H1 (cell line): ENCODE results near the gene ACCSL. TPM values are rescaled to one million over a fixed set of nuclear protein-coding genes. Genes with fewer than 3 reads are reported as not detected.

Experiments used
- CTCF ChIA-PET: fragments of 300-600 bp; sonication (Branson Sonifier 250); formaldehyde crosslinking; loops from one replicate; lab custom pipeline; 2021; ENCODE audit not compliant: partially characterized antibody; lab: Charles Lee
- POLR2A ChIA-PET: fragments of 300-600 bp; sonication (Branson Sonifier 250); formaldehyde crosslinking; loops from one replicate; lab custom pipeline; 2021; ENCODE audit warnings: inconsistent platforms; ENCODE audit not compliant: partially characterized antibody; lab: Charles Lee
- DNase-seq, 2 experiments: peaks; one replicate each; pipeline versions ENCODE4 v3.0.0 to v3.0.0-alpha.2; 2010 to 2022; ENCODE audit warnings: low spot score in 2 of 2, low read depth in 1 of 2, mixed read lengths in 1 of 2
- FAIRE-seq: peaks from 2 replicates; lab custom pipeline; 2011; peaks lifted over from hg19 to GRCh38; lab: Jason Lieb, UNC
- H2AFZ ChIP-seq: 2 replicates; pipeline ENCODE4 v1.8.1; 2012; ENCODE audit warnings: low read length, inconsistent platforms
- H2AK5ac ChIP-seq: 2 replicates; pipeline ENCODE4 v1.6.1; 2013; ENCODE audit warnings: low read depth, low read length
- H2BK120ac ChIP-seq: replicated peaks from 2 replicates; pipeline ENCODE3; 2013; ENCODE audit warnings: low read depth, low read length, inconsistent platforms
- H2BK12ac ChIP-seq: 2 replicates; pipeline ENCODE4 v1.6.1; 2013; ENCODE audit warnings: low read depth, low read length
- H2BK15ac ChIP-seq: 2 replicates; pipeline ENCODE4 v1.6.1; 2013; ENCODE audit warnings: low read length
- H2BK20ac ChIP-seq: 2 replicates; pipeline ENCODE4 v1.6.1; 2013; ENCODE audit warnings: low read length
- H2BK5ac ChIP-seq: 2 replicates; pipeline ENCODE4 v1.6.1; 2013; ENCODE audit warnings: low read depth, low read length
- H3K14ac ChIP-seq: 2 replicates; pipeline ENCODE4 v1.6.1; 2013; ENCODE audit warnings: inconsistent platforms; ENCODE audit not compliant: insufficient read length
- H3K18ac ChIP-seq: 2 replicates; pipeline ENCODE4 v1.6.1; 2013; ENCODE audit warnings: low read length; ENCODE audit errors: extremely low read depth
- H3K23ac ChIP-seq: 2 replicates; pipeline ENCODE4 v1.6.1; 2013; ENCODE audit warnings: inconsistent platforms; ENCODE audit not compliant: insufficient read length
- H3K23me2 ChIP-seq: 2 replicates; pipeline ENCODE4 v1.6.1; 2013; ENCODE audit warnings: low read depth, low read length
- H3K27ac ChIP-seq: 2 replicates; pipeline ENCODE4 v1.6.1; 2011; ENCODE audit warnings: low read depth, low read length, inconsistent platforms
- H3K27me3 ChIP-seq, 4 experiments: replicated peaks in 1 of 4; 1 replicate in 1 of 4; 2 replicates in 3 of 4; pipeline versions ENCODE4 v1.6.1 to v1.8.1; 2011 to 2013; ENCODE audit warnings: low read length in 3 of 4, mild to moderate bottlenecking in 3 of 4, inconsistent platforms in 2 of 4, mixed read lengths in 2 of 4, moderate library complexity in 1 of 4; ENCODE audit not compliant: control insufficient read depth in 3 of 4, insufficient read depth in 3 of 4; ENCODE audit errors: extremely low read depth in 1 of 4
- H3K36me3 ChIP-seq, 4 experiments: 2 replicates each; pipeline versions ENCODE4 v1.6.1 to v1.8.1; 2011 to 2013; ENCODE audit warnings: mild to moderate bottlenecking in 4 of 4, low read length in 3 of 4, moderate library complexity in 2 of 4, control low read depth in 1 of 4, inconsistent platforms in 1 of 4; ENCODE audit not compliant: insufficient read depth in 4 of 4, control insufficient read depth in 2 of 4
- H3K4ac ChIP-seq: replicated peaks from 2 replicates; pipeline ENCODE3; 2013; ENCODE audit warnings: low read length, low read depth, mixed read lengths, inconsistent platforms; ENCODE audit not compliant: insufficient read length
- H3K4me1 ChIP-seq, 4 experiments: replicated peaks in 1 of 4; 1 replicate in 1 of 4; 2 replicates in 3 of 4; pipeline versions ENCODE4 v1.6.1 to v1.8.1; 2011 to 2013; ENCODE audit warnings: low read length in 3 of 4, inconsistent platforms in 2 of 4, mixed read lengths in 1 of 4; ENCODE audit not compliant: insufficient read depth in 4 of 4, control insufficient read depth in 3 of 4
- H3K4me2 ChIP-seq, 2 experiments: 2 replicates each; pipeline versions ENCODE4 v1.6.1 to v1.8.1; 2011 to 2013; ENCODE audit warnings: low read depth in 2 of 2, low read length in 2 of 2, control low read depth in 1 of 2, inconsistent platforms in 1 of 2, mild to moderate bottlenecking in 1 of 2; ENCODE audit not compliant: insufficient read depth in 1 of 2
- H3K4me3 ChIP-seq, 4 experiments: fragments of 200-600, 300-600 bp in 1 of 4; sonication (generic), shearing (Covaris generic), sonication (Bioruptor Twin) in 1 of 4; 2 replicates each; pipeline versions ENCODE4 v1.5.1 to v1.8.1; 2011 to 2016; ENCODE audit warnings: low read length in 4 of 4, low read depth in 3 of 4, control low read depth in 2 of 4, inconsistent platforms in 2 of 4, mild to moderate bottlenecking in 2 of 4, mixed read lengths in 1 of 4, moderate library complexity in 1 of 4; ENCODE audit not compliant: insufficient read depth in 2 of 4; ENCODE audit errors: extremely low read depth in 1 of 4
- H3K56ac ChIP-seq: replicated peaks from 2 replicates; pipeline ENCODE3; 2013; ENCODE audit warnings: low read depth, mild to moderate bottlenecking, mixed read lengths, low read length, inconsistent platforms; ENCODE audit not compliant: insufficient read length
- H3K79me1 ChIP-seq: 2 replicates; pipeline ENCODE4 v1.6.1; 2013; ENCODE audit warnings: low read depth, low read length, control low read depth
- H3K79me2 ChIP-seq, 2 experiments: 2 replicates each; pipeline versions ENCODE4 v1.6.1 to v1.8.1; 2012 to 2013; ENCODE audit warnings: low read length in 2 of 2, mild to moderate bottlenecking in 2 of 2, inconsistent platforms in 1 of 2; ENCODE audit not compliant: insufficient read depth in 2 of 2, control insufficient read depth in 1 of 2
- H3K9ac ChIP-seq, 4 experiments: replicated peaks in 1 of 4; 1 replicate in 1 of 4; 2 replicates in 3 of 4; pipeline versions ENCODE4 v1.6.1 to v1.8.1; 2011 to 2013; ENCODE audit warnings: low read depth in 3 of 4, low read length in 3 of 4, control low read depth in 2 of 4, mild to moderate bottlenecking in 2 of 4, moderate library complexity in 2 of 4, inconsistent platforms in 1 of 4; ENCODE audit errors: extremely low read depth in 1 of 4
- H3K9me3 ChIP-seq, 2 experiments: 2 replicates each; pipeline versions ENCODE4 v1.6.1 to v1.8.1; 2012 to 2013; ENCODE audit warnings: mild to moderate bottlenecking in 2 of 2, moderate library complexity in 2 of 2, control low read depth in 1 of 2, inconsistent platforms in 1 of 2, low read depth in 1 of 2, low read length in 1 of 2, mixed read lengths in 1 of 2; ENCODE audit not compliant: insufficient read depth in 2 of 2
- H4K20me1 ChIP-seq, 2 experiments: replicated peaks in 1 of 2; 2 replicates each; pipeline versions ENCODE3 to v1.8.1; 2011 to 2013; ENCODE audit warnings: inconsistent platforms in 2 of 2, low read length in 2 of 2, mild to moderate bottlenecking in 1 of 2; ENCODE audit not compliant: insufficient read depth in 2 of 2, control insufficient read depth in 1 of 2
- H4K5ac ChIP-seq: 2 replicates; pipeline ENCODE4 v1.6.1; 2013; ENCODE audit warnings: low read length, low read depth, mixed read lengths, inconsistent platforms; ENCODE audit not compliant: insufficient read length
- H4K8ac ChIP-seq: 2 replicates; pipeline ENCODE4 v1.8.0; 2013; ENCODE audit warnings: mild to moderate bottlenecking, moderate library complexity, low read length, inconsistent platforms; ENCODE audit not compliant: insufficient read depth; ENCODE audit errors: extremely low read depth
- H4K91ac ChIP-seq: replicated peaks from 2 replicates; pipeline ENCODE3; 2013; ENCODE audit warnings: low read length, mixed read lengths, inconsistent platforms; ENCODE audit not compliant: insufficient read length
- ASH2L ChIP-seq: fragments of 200-600, 300-600 bp; sonication (generic); IDR thresholded peaks from one replicate; pipeline ENCODE4 v1.7.1; 2017; ENCODE audit warnings: low read length
- BACH1 ChIP-seq: IDR thresholded peaks from 2 replicates; pipeline ENCODE4 v1.6.1; 2012; ENCODE audit warnings: low read length, improper control_type of control experiment
- BCL11A ChIP-seq, 2 experiments: IDR thresholded peaks; one replicate each; pipeline ENCODE4 v1.6.1; 2011; ENCODE audit warnings: low read depth in 2 of 2, low read length in 2 of 2, mild to moderate bottlenecking in 2 of 2
- CBX5 ChIP-seq: fragments of 300-800, 300-1000 bp; sonication (generic); IDR thresholded peaks from 2 replicates; pipeline ENCODE4 v1.7.1; 2016; ENCODE audit warnings: antibody characterized with exemption, low read length, low read depth
- CTBP2 ChIP-seq: IDR thresholded peaks from 2 replicates; pipeline ENCODE4 v1.7.0; 2011; ENCODE audit warnings: borderline replicate concordance, mild to moderate bottlenecking, moderate library complexity, mixed read lengths, low read length; ENCODE audit not compliant: insufficient read depth, insufficient read length
- GTF2F1 ChIP-seq: IDR thresholded peaks from 2 replicates; pipeline ENCODE4 v1.6.1; 2012; ENCODE audit warnings: low read depth, low read length, improper control_type of control experiment, borderline replicate concordance
- KDM4A ChIP-seq: IDR thresholded peaks from one replicate; pipeline ENCODE4 v1.7.1; 2012; ENCODE audit warnings: low read depth, mild to moderate bottlenecking, moderate library complexity, low read length, inconsistent platforms; ENCODE audit not compliant: severe bottlenecking
- MAFK ChIP-seq: IDR thresholded peaks from 2 replicates; pipeline ENCODE4 v1.6.1; 2012; ENCODE audit warnings: low read depth, mild to moderate bottlenecking, improper control_type of control experiment, low read length
- MAX ChIP-seq: IDR thresholded peaks from 2 replicates; pipeline ENCODE4 v1.6.1; 2012; ENCODE audit warnings: inconsistent platforms
- POLR2AphosphoS5 ChIP-seq: IDR thresholded peaks from 2 replicates; pipeline ENCODE4 v1.6.1; 2011; ENCODE audit warnings: low read depth, low read length
- SAP30 ChIP-seq: fragments of 300-600 bp; sonication (generic); IDR thresholded peaks from 2 replicates; pipeline ENCODE4 v1.7.1; 2012; ENCODE audit warnings: low read length, moderate library complexity, mild to moderate bottlenecking, inconsistent platforms; ENCODE audit not compliant: insufficient read depth, insufficient replicate concordance
- SIRT6 ChIP-seq: IDR thresholded peaks from one replicate; pipeline ENCODE4 v1.7.1; 2012; ENCODE audit warnings: low read length, inconsistent platforms
- SP1 ChIP-seq: IDR thresholded peaks from 2 replicates; pipeline ENCODE4 v1.6.1; 2011; ENCODE audit warnings: low read depth, low read length
- SRF ChIP-seq: IDR thresholded peaks from 2 replicates; pipeline ENCODE4 v1.6.1; 2011; ENCODE audit warnings: mild to moderate bottlenecking, low read depth, low read length, moderate library complexity
- TAF7 ChIP-seq: optimal IDR thresholded peaks from 2 replicates; pipeline ENCODE3; 2011; ENCODE audit warnings: low read depth, mild to moderate bottlenecking, inconsistent platforms, low read length, moderate library complexity, borderline replicate concordance
- YY1 ChIP-seq: IDR thresholded peaks from 2 replicates; pipeline ENCODE4 v1.6.1; 2011; ENCODE audit warnings: low read depth, mild to moderate bottlenecking, low read length
- WGBS, 2 experiments: shearing (Covaris generic) in 1 of 2; methylation state at CpG; one replicate each; pipeline versions ENCODE4 v1.1.6 to v1.1.7; 2013 to 2015; ENCODE audit warnings: low lambda C conversion rate in 2 of 2, mixed read lengths in 2 of 2, inconsistent platforms in 1 of 2, low coverage in 1 of 2, missing lambda C conversion rate in 1 of 2; ENCODE audit not compliant: insufficient replicate concordance in 2 of 2, insufficient coverage in 1 of 2, insufficient read length in 1 of 2; ENCODE audit errors: extremely low coverage in 1 of 2, missing lambda C conversion rate in 1 of 2; 5-methylcytosine and 5-hydroxymethylcytosine counted together
- polyA plus RNA-seq, 7 experiments: library from polyadenylated mRNA; depleted of rRNA in 3 of 7; stranded (reverse) in 5 of 7; unstranded in 2 of 7; fragments of >200 nt in 5 of 7; fragments of 200-250 nt in 2 of 7; gene quantifications; 1 replicate in 5 of 7; 2 replicates in 1 of 7; 4 replicates in 1 of 7; pipeline versions ENCODE4 v1.2.1 to v1.2.3, GENCODE V29; 2011 to 2013; ENCODE audit warnings: missing spikeins in 2 of 7, mixed read lengths in 2 of 7
- total RNA-seq: library from RNA; stranded (reverse); fragmentation: NEBNext Ultra II Directional; extraction: Animal tissue kit (Norgen Biotek cat#: 25700); gene quantifications from 2 replicates; pipeline ENCODE4 v1.2.1, GENCODE V29; 2021

ACCSL gene
- total and polyA plus RNA-seq, 2 of the 8 experiments (the other 6 are each of a cell fraction or from before 2014, with no cell fraction given) = not detected

- no peaks in the 10 kb centered on the region for H4K20me1 ChIP-seq
- no peak overlapping the region for H3K4me2 ChIP-seq
- no peaks in the 10 kb centered on the region; the same call in 1 of the 2 replicates for H3K79me1 ChIP-seq
- no peaks in the 10 kb centered on the region for H3K27me3 ChIP-seq
- DNase-seq (no peak), FAIRE-seq (no peak)
- H3K9ac ChIP-seq = no peak overlapping the region
- H3K79me2 ChIP-seq = no peaks in the 10 kb centered on the region
- H2AK5ac ChIP-seq = no peak overlapping the region
- no peak overlapping the region for H2BK5ac ChIP-seq
- no peak overlapping the region for H3K23ac ChIP-seq
- no peaks in the 10 kb centered on the region for H3K36me3 ChIP-seq
- H3K4me3 ChIP-seq = no peak overlapping the region
- no peak overlapping the region for H2BK15ac ChIP-seq
- CTCF ChIA-PET = interaction anchor here (0.6 to 1.9 kb wide), 5 partner anchors 10 to 161 kb away, joined by 3 to 5 read pairs (median 3); no protein-coding TSS in a partner anchor
- no peaks in the 10 kb centered on the region for H3K4me1 ChIP-seq
- no peak overlapping the region for H4K91ac ChIP-seq
- no peak overlapping the region for H3K56ac ChIP-seq
- no peak overlapping the region for H4K5ac ChIP-seq
- no peak overlapping the region for H3K18ac ChIP-seq
- no peak overlapping the region for H2BK20ac ChIP-seq
- no peak overlapping the region for H2AFZ ChIP-seq
- H4K8ac ChIP-seq = no peak overlapping the region
- H3K4ac ChIP-seq = no peak overlapping the region
- no peak overlapping the region for H3K14ac ChIP-seq
- no peaks in the 10 kb centered on the region for H3K9me3 ChIP-seq
- H2BK120ac ChIP-seq = no peak overlapping the region
- H2BK12ac ChIP-seq = no peak overlapping the region
- 81% methylated on average over 3 of the region's 3 CpGs; no CpG with 5 or more reads in 1 of the 2 experiments for WGBS, 2 experiments
- POLR2A ChIA-PET = no interaction called here
- H3K27ac ChIP-seq = no peak overlapping the region
- no peaks in the 10 kb centered on the region for H3K23me2 ChIP-seq
- no peak for TF ChIP-seq POLR2AphosphoS5
- no peak for TF ChIP-seq SIRT6
- TF ChIP-seq BCL11A (IDR thresholded peaks at IDR 0.05; ENCODE audit: low read depth in 2 of 2, low read length in 2 of 2) = no peak
- TF ChIP-seq YY1 = no peak
- no peak for TF ChIP-seq SAP30
- TF ChIP-seq SRF = no peak
- TF ChIP-seq CTBP2 = no peak
- no peak for TF ChIP-seq MAFK
- no peak for TF ChIP-seq TAF7
- TF ChIP-seq CBX5 = no peak
- TF ChIP-seq SP1 = no peak
- no peak for TF ChIP-seq MAX
- TF ChIP-seq KDM4A = no peak
- no peak for TF ChIP-seq GTF2F1
- no peak for TF ChIP-seq BACH1
- TF ChIP-seq ASH2L = no peak
Observed at GRCh38 chr11:44049832-44050231, 2.1 kb downstream of the ACCSL start.
